ENCODE data around the gene MYH10. TPM values are rescaled to one million over a fixed set of nuclear protein-coding genes. Genes with fewer than 3 reads are reported as not detected.

MYH10 gene
- total and polyA plus RNA-seq, 2 experiments from 2014 or later: 75.6 to 87.8 TPM

DNA sequence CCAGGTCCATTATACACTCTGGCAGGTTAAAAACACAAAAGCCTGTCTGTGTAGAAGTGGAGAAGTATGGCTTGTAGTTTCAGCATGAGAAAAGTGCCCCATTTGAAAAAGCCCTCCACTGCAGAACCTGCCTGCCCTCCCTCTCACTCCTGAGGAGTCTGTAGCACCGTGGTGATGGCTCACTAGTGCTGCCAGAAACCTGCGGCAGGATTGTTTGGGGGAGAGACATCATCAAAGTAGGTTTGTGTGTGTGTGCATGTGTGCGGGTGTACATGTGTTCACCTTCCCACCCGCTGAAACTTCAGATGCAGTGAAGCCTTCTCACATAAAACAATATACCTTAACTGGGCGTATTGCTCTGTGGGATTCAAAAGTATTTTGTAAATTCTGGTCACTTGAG lies 168.0 kb downstream of the MYH10 start:
- peaks cover 75% of the 10 kb centered on the region for H3K79me2 ChIP-seq
- peaks cover 42% of the 10 kb centered on the region for H4K20me1 ChIP-seq (ENCODE audit: insufficient read depth, poor library complexity, severe bottlenecking)
- no peak overlapping the region for H3K27ac ChIP-seq
- no peaks in the 10 kb centered on the region for H3K27me3 ChIP-seq
- peaks cover 15% of the 10 kb centered on the region for H3K4me1 ChIP-seq (ENCODE audit: insufficient read depth)
- no peak overlapping the region for H2AFZ ChIP-seq
- DNase-seq (ENCODE audit: low spot score): no peak
- 78% methylated on average over 5 of the region's 5 CpGs for WGBS (ENCODE audit: low lambda C conversion rate, missing lambda C conversion rate)
- H3K4me3 ChIP-seq: no peak overlapping the region
- no peaks in the 10 kb centered on the region for H3K9me2 ChIP-seq (replicated peaks; ENCODE audit: insufficient read depth)
- H3K36me3 ChIP-seq (replicated peaks; ENCODE audit: insufficient read depth, low read depth): no peaks in the 10 kb centered on the region
- TF ChIP-seq EZH2 (IDR thresholded peaks at IDR 0.05; ENCODE audit: borderline replicate concordance) (no peak), EZH2phosphoT487 (IDR thresholded peaks at IDR 0.05; ENCODE audit: low read depth, severe bottlenecking, unreplicated experiment) (no peak)
- TF ChIP-seq, protein P1, sequence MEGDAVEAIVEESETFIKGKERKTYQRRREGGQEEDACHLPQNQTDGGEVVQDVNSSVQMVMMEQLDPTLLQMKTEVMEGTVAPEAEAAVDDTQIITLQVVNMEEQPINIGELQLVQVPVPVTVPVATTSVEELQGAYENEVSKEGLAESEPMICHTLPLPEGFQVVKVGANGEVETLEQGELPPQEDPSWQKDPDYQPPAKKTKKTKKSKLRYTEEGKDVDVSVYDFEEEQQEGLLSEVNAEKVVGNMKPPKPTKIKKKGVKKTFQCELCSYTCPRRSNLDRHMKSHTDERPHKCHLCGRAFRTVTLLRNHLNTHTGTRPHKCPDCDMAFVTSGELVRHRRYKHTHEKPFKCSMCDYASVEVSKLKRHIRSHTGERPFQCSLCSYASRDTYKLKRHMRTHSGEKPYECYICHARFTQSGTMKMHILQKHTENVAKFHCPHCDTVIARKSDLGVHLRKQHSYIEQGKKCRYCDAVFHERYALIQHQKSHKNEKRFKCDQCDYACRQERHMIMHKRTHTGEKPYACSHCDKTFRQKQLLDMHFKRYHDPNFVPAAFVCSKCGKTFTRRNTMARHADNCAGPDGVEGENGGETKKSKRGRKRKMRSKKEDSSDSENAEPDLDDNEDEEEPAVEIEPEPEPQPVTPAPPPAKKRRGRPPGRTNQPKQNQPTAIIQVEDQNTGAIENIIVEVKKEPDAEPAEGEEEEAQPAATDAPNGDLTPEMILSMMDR (IDR thresholded peaks at IDR 0.05; ENCODE audit: poor library complexity): no peak
- H3K9me3 ChIP-seq (ENCODE audit: low read depth): no peaks in the 10 kb centered on the region
- H3K4me2 ChIP-seq: no peak overlapping the region

DNA sequence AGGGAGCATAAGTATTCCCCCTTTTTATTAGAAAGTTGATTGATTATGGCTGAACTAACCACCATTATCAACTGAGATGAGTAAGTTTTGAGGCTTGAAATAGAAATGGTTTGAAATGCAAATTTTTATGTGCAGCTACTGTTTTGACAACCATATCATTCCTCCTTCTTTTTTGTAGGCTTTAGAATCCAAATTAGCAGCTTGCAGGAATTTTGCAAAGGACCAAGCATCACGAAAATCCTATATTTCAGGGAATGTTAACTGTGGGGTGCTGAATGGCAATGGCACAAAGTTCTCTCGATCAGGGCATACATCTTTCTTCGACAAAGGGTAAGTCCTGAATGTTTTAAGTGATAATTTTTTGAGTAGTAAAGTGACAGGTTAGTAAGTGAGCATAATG lies 170.7 kb downstream of the MYH10 start:
- no peak for DNase-seq (ENCODE audit: low spot score)
- WGBS (ENCODE audit: low lambda C conversion rate, missing lambda C conversion rate): 97% methylated on average over 3 of the region's 3 CpGs
- H3K27me3 ChIP-seq: no peaks in the 10 kb centered on the region
- peaks cover 75% of the 10 kb centered on the region for H3K79me2 ChIP-seq
- peaks cover 28% of the 10 kb centered on the region for H4K20me1 ChIP-seq (ENCODE audit: insufficient read depth, poor library complexity, severe bottlenecking)
- TF ChIP-seq EZH2 (IDR thresholded peaks at IDR 0.05; ENCODE audit: borderline replicate concordance) (no peak), EZH2phosphoT487 (IDR thresholded peaks at IDR 0.05; ENCODE audit: low read depth, severe bottlenecking, unreplicated experiment) (no peak)
- TF ChIP-seq, protein P1 (IDR thresholded peaks at IDR 0.05; ENCODE audit: poor library complexity): no peak
- H3K4me1 ChIP-seq (ENCODE audit: insufficient read depth): peaks cover 5% of the 10 kb centered on the region
- H3K36me3 ChIP-seq (replicated peaks; ENCODE audit: insufficient read depth, low read depth): no peaks in the 10 kb centered on the region
- no peak overlapping the region for H3K4me3 ChIP-seq
- H3K9me2 ChIP-seq (replicated peaks; ENCODE audit: insufficient read depth): no peaks in the 10 kb centered on the region
- no peaks in the 10 kb centered on the region for H3K9me3 ChIP-seq (ENCODE audit: low read depth)
- no peak overlapping the region for H2AFZ ChIP-seq
- no peak overlapping the region for H3K4me2 ChIP-seq
- no peak overlapping the region for H3K27ac ChIP-seq

DNA sequence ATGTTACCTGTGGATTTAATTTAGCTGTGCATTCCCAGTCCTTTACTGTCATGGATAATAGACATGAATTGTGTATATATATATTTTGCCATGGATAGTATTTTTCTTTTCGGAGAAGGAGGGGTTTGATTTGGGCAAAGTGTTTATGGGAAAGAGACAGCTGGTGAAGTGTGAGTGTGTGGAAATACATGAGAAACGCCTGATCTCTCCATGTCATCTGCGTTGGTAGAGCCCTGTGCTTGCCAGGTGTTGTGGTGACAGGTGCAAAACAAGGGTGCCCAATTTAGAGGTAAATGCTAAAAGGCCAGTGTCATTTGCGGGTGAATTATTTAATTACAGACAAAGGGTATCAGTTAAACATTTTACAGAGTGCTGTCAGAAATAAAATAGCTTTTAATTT lies 171.4 kb downstream of the MYH10 start:
- H3K9me2 ChIP-seq (replicated peaks; ENCODE audit: insufficient read depth): no peaks in the 10 kb centered on the region
- peaks cover 21% of the 10 kb centered on the region for H4K20me1 ChIP-seq (ENCODE audit: insufficient read depth, poor library complexity, severe bottlenecking)
- no peak for DNase-seq (ENCODE audit: low spot score)
- no peak overlapping the region for H3K27ac ChIP-seq
- no peaks in the 10 kb centered on the region for H3K4me1 ChIP-seq (ENCODE audit: insufficient read depth)
- TF ChIP-seq EZH2phosphoT487 (IDR thresholded peaks at IDR 0.05; ENCODE audit: low read depth, severe bottlenecking, unreplicated experiment): no peak
- TF ChIP-seq, protein P1 (IDR thresholded peaks at IDR 0.05; ENCODE audit: poor library complexity): no peak
- TF ChIP-seq EZH2 (IDR thresholded peaks at IDR 0.05; ENCODE audit: borderline replicate concordance): no peak
- no peak overlapping the region for H3K4me3 ChIP-seq
- H3K4me2 ChIP-seq: no peak overlapping the region
- no peak overlapping the region for H2AFZ ChIP-seq
- WGBS (ENCODE audit: low lambda C conversion rate, missing lambda C conversion rate): 93% methylated on average over 4 of the region's 4 CpGs
- no peaks in the 10 kb centered on the region for H3K9me3 ChIP-seq (ENCODE audit: low read depth)
- no peaks in the 10 kb centered on the region for H3K36me3 ChIP-seq (replicated peaks; ENCODE audit: insufficient read depth, low read depth)
- H3K79me2 ChIP-seq: peaks cover 68% of the 10 kb centered on the region
- no peaks in the 10 kb centered on the region for H3K27me3 ChIP-seq

DNA sequence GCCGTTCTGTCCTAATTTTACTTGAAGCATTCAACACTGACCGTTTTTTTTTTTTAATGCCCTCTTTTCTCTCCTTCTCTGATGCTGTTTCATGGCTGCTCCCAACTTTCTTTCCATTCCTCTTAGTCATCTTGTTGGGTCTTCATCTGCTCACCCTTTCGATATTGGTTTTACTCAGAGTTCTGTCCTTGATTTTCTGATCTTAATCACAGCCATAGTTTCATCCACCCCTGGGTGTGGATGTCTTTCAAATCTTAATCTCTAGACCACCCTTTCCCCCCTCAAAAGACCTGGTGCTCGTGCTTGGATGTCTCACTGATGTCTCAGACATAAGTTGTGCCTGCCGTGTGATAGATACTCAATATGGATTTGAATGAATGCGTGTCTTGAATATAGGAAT lies 172.4 kb downstream of the MYH10 start:
- Histone ChIP-seq H3K4me1 (ENCODE audit: insufficient read depth) (no peaks in the 10 kb centered on the region), H4K20me1 (ENCODE audit: insufficient read depth, poor library complexity, severe bottlenecking) (peaks cover 12% of the 10 kb centered on the region), H3K4me3 (no peak overlapping the region), H3K27ac (no peak overlapping the region), H3K4me2 (no peak overlapping the region), H3K79me2 (peaks cover 59% of the 10 kb centered on the region), H3K9me2 (replicated peaks; ENCODE audit: insufficient read depth) (no peaks in the 10 kb centered on the region), H3K27me3 (no peaks in the 10 kb centered on the region), H3K36me3 (replicated peaks; ENCODE audit: insufficient read depth, low read depth) (no peaks in the 10 kb centered on the region), H3K9me3 (ENCODE audit: low read depth) (no peaks in the 10 kb centered on the region), H2AFZ (no peak overlapping the region)
- no peak for DNase-seq (ENCODE audit: low spot score)
- TF ChIP-seq, protein P1 (IDR thresholded peaks at IDR 0.05; ENCODE audit: poor library complexity): no peak
- TF ChIP-seq EZH2phosphoT487 (IDR thresholded peaks at IDR 0.05; ENCODE audit: low read depth, severe bottlenecking, unreplicated experiment) (no peak), EZH2 (IDR thresholded peaks at IDR 0.05; ENCODE audit: borderline replicate concordance) (no peak)
- WGBS (ENCODE audit: low lambda C conversion rate, missing lambda C conversion rate): 94% methylated on average over 6 of the region's 6 CpGs
